Measurements from ENCODE around the gene NAV3. TPM values are rescaled to one million over a fixed set of nuclear protein-coding genes. Genes with fewer than 3 reads are reported as not detected.

Gene NAV3
- total RNA-seq, 2 donors from 2014 or later = 9.0 to 12.6 TPM

- no peak for TF ChIP-seq CTCF (IDR thresholded peaks at IDR 0.05)
- no peak for TF ChIP-seq POLR2AphosphoS5 (IDR thresholded peaks at IDR 0.05)
- no peak for TF ChIP-seq POLR2A (IDR thresholded peaks at IDR 0.05)
- DNase-seq (ENCODE audit: low spot score) = no peak
- intact Hi-C loops (cut with DNase I) = no loop called here
- Histone ChIP-seq H3K27me3 (replicated peaks; ENCODE audit: insufficient read depth) (no peaks in the 10 kb centered on the region), H3K9me3 (no peaks in the 10 kb centered on the region), H3K4me1 (replicated peaks) (no peaks in the 10 kb centered on the region), H3K4me3 (no peak overlapping the region), H3K27ac (no peak overlapping the region), H3K36me3 (no peaks in the 10 kb centered on the region)
- 96% methylated on average over 3 of the region's 3 CpGs for WGBS
These were observed 408.9 kb downstream of the NAV3 start for GRCh38 chr12:78239544-78239943.

GRCh38 chr12:78240827-78241226 lies 410.1 kb downstream of the NAV3 start:
- 25% methylated on average over 1 of the region's 1 CpG for WGBS
- Histone ChIP-seq H3K27ac (no peak overlapping the region), H3K27me3 (replicated peaks; ENCODE audit: insufficient read depth) (no peaks in the 10 kb centered on the region), H3K4me1 (replicated peaks) (no peaks in the 10 kb centered on the region), H3K36me3 (no peaks in the 10 kb centered on the region), H3K9me3 (no peaks in the 10 kb centered on the region), H3K4me3 (no peak overlapping the region)
- intact Hi-C loops (cut with DNase I) = no loop called here
- no peak for DNase-seq (ENCODE audit: low spot score)
- TF ChIP-seq CTCF (IDR thresholded peaks at IDR 0.05) (no peak), POLR2AphosphoS5 (IDR thresholded peaks at IDR 0.05) (no peak), POLR2A (IDR thresholded peaks at IDR 0.05) (no peak)

GRCh38 chr12:78241446-78241845 lies 410.8 kb downstream of the NAV3 start:
- intact Hi-C loops (cut with DNase I) = no loop called here
- 41% methylated on average over 6 of the region's 6 CpGs for WGBS
- no peaks in the 10 kb centered on the region for H3K9me3 ChIP-seq
- TF ChIP-seq POLR2A (IDR thresholded peaks at IDR 0.05) = no peak
- no peaks in the 10 kb centered on the region for H3K27me3 ChIP-seq (replicated peaks; ENCODE audit: insufficient read depth)
- no peak for DNase-seq (ENCODE audit: low spot score)
- no peaks in the 10 kb centered on the region for H3K4me1 ChIP-seq (replicated peaks)
- H3K27ac ChIP-seq = no peak overlapping the region
- H3K36me3 ChIP-seq = no peaks in the 10 kb centered on the region
- H3K4me3 ChIP-seq = no peak overlapping the region

- no peak for DNase-seq (ENCODE audit: low spot score)
- intact Hi-C loops (cut with DNase I) = no loop called here
- no peak overlapping the region for H3K27ac ChIP-seq
- no peaks in the 10 kb centered on the region for H3K9me3 ChIP-seq
- H3K4me3 ChIP-seq = no peak overlapping the region
- no peaks in the 10 kb centered on the region for H3K4me1 ChIP-seq (replicated peaks)
- H3K36me3 ChIP-seq = no peaks in the 10 kb centered on the region
- TF ChIP-seq POLR2A (IDR thresholded peaks at IDR 0.05) (no peak), POLR2AphosphoS5 (IDR thresholded peaks at IDR 0.05) (no peak), CTCF (IDR thresholded peaks at IDR 0.05) (no peak)
- H3K27me3 ChIP-seq (replicated peaks; ENCODE audit: insufficient read depth) = no peaks in the 10 kb centered on the region
- WGBS = 16% methylated on average over 2 of the region's 2 CpGs
These were observed 414.3 kb downstream of the NAV3 start for GRCh38 chr12:78244916-78245507.

GRCh38 chr12:78248321-78248720 lies 417.6 kb downstream of the NAV3 start:
- Histone ChIP-seq H3K9me3 (no peaks in the 10 kb centered on the region), H3K4me3 (no peak overlapping the region), H3K36me3 (no peaks in the 10 kb centered on the region), H3K27ac (no peak overlapping the region), H3K4me1 (replicated peaks) (no peaks in the 10 kb centered on the region), H3K27me3 (replicated peaks; ENCODE audit: insufficient read depth) (no peaks in the 10 kb centered on the region)
- no peak for TF ChIP-seq CTCF (IDR thresholded peaks at IDR 0.05)
- no peak for TF ChIP-seq POLR2A (IDR thresholded peaks at IDR 0.05)
- TF ChIP-seq POLR2AphosphoS5 (IDR thresholded peaks at IDR 0.05) = no peak
- intact Hi-C loops (cut with DNase I) = no loop called here
- WGBS = 72% methylated on average over 1 of the region's 1 CpG
- DNase-seq (ENCODE audit: low spot score) = no peak

Data from prostate gland (tissue), 2 donors.